SK-N-SH treated with all-trans-retinoic acid at 6 μM for 48 hours (cell line): ENCODE measurements around the gene ADARB2.

Experiments used
- CSDC2 ChIP-seq: fragments of 250-450 bp; sonication (Bioruptor Pico); IDR thresholded peaks from 2 replicates; pipeline ENCODE4 v1.5.0; 2020; ENCODE audit warnings: mild to moderate bottlenecking, moderate library complexity
- ISL1 ChIP-seq: fragments of 250-450 bp; sonication (Bioruptor Pico); IDR thresholded peaks from 2 replicates; pipeline ENCODE4 v2.1.2; 2022; ENCODE audit warnings: mild to moderate bottlenecking, moderate library complexity
- OSR1 ChIP-seq: fragments of 250-450 bp; sonication (Bioruptor Pico); IDR thresholded peaks from 2 replicates; pipeline ENCODE4 v1.8.0; 2022; ENCODE audit warnings: moderate library complexity, mild to moderate bottlenecking, inconsistent platforms
- PATZ1 ChIP-seq: fragments of 250-450 bp; sonication (Bioruptor Pico); IDR thresholded peaks from 2 replicates; pipeline ENCODE4 v1.8.0; 2020; ENCODE audit warnings: mild to moderate bottlenecking, moderate library complexity, borderline replicate concordance
- POU6F1 ChIP-seq: fragments of 250-450 bp; sonication (Bioruptor Pico); IDR thresholded peaks from 2 replicates; pipeline ENCODE4 v1.8.0; 2021; ENCODE audit warnings: low read depth, mild to moderate bottlenecking, moderate library complexity, borderline replicate concordance
- SNAI2 ChIP-seq: fragments of 250-450 bp; sonication (Bioruptor Pico); IDR thresholded peaks from 2 replicates; pipeline ENCODE4 v1.5.0; 2020; ENCODE audit warnings: mild to moderate bottlenecking, moderate library complexity
- TCF4 ChIP-seq: fragments of 250-450 bp; sonication (Bioruptor Pico); IDR thresholded peaks from 2 replicates; pipeline ENCODE4 v1.8.0; 2021; ENCODE audit warnings: mild to moderate bottlenecking, moderate library complexity, borderline replicate concordance
- ZFP3 ChIP-seq: fragments of 250-450 bp; sonication (Bioruptor Pico); IDR thresholded peaks from 2 replicates; pipeline ENCODE4 v1.5.0; 2020; ENCODE audit warnings: mild to moderate bottlenecking, moderate library complexity

- TF ChIP-seq POU6F1 (CRISPR knock-in tag) (no peak), OSR1 (CRISPR knock-in tag) (no peak), PATZ1 (no peak), TCF4 (no peak), ISL1 (no peak), ZFP3 (CRISPR knock-in tag) (no peak), CSDC2 (CRISPR knock-in tag) (no peak), SNAI2 (CRISPR knock-in tag) (no peak)
These were observed 324.7 kb downstream of the ADARB2 start for GRCh38 chr10:1412531-1413189.
